ENCODE measurements around the gene SH3GL3. TPM values are rescaled to one million over a fixed set of nuclear protein-coding genes. Genes with fewer than 3 reads are reported as not detected.

Gene SH3GL3
- total and polyA plus RNA-seq, 2 of the 4 experiments (the other 2 are of a cell fraction): not detected

- in situ Hi-C loops (cut with MboI; ENCODE audit: low sequenced_read_pairs) (no loop called here), dilution Hi-C loops (cut with HindIII; ENCODE audit: low sequenced_read_pairs, unreplicated experiment) (no loop called here), intact Hi-C loops (cut with micrococcal nuclease) (no loop called here)
- Histone ChIP-seq H2BK15ac (ENCODE audit: low read depth, low read length) (no peak overlapping the region), H2BK5ac (ENCODE audit: low read depth, low read length, poor library complexity, severe bottlenecking) (no peak overlapping the region), H3K36me3 (ENCODE audit: control insufficient read depth, insufficient read depth, low read length) (no peaks in the 10 kb centered on the region), H3K4me2 (ENCODE audit: low read depth, low read length) (no peak overlapping the region), H2AFZ (replicated peaks; ENCODE audit: low read length, poor library complexity) (no peak overlapping the region), H3K79me1 (ENCODE audit: low read depth in 1 of 2, low read length in 2 of 2) (no peaks in the 10 kb centered on the region), H2AK9ac (replicated peaks; ENCODE audit: low read depth, low read length, poor library complexity) (no peak overlapping the region), H2BK120ac (ENCODE audit: low read depth, low read length) (no peak overlapping the region), H3K9me1 (ENCODE audit: insufficient read depth, low read length) (no peaks in the 10 kb centered on the region), H4K5ac (ENCODE audit: low read depth, low read length) (no peak overlapping the region), H3K56ac (ENCODE audit: extremely low read depth, insufficient read depth, low read length) (no peak overlapping the region), H3K9me3 (ENCODE audit: control insufficient read depth, insufficient read depth, low read length) (peaks cover 9% of the 10 kb centered on the region), H3K27ac (ENCODE audit: insufficient read depth, low read length) (no peak overlapping the region), H3K4me1 (ENCODE audit: control insufficient read depth, insufficient read depth, low read length) (no peaks in the 10 kb centered on the region), H4K91ac (ENCODE audit: insufficient read depth, low read depth, low read length) (no peak overlapping the region), H3K14ac (replicated peaks; ENCODE audit: low read depth, low read length) (no peak overlapping the region), H3K4ac (ENCODE audit: low read depth, low read length) (no peak overlapping the region), H3K4me3 (ENCODE audit: insufficient read depth, low read depth, low read length) (no peak overlapping the region), H3K27me3 (ENCODE audit: control insufficient read depth, insufficient read depth, low read length) (no peaks in the 10 kb centered on the region), H3K23ac (ENCODE audit: low read depth, low read length) (no peak overlapping the region), H3K9ac (ENCODE audit: low read depth, low read length) (no peak overlapping the region), H2BK20ac (ENCODE audit: low read depth, low read length) (no peak overlapping the region), H4K8ac (ENCODE audit: low read depth in 2 of 2, low read length in 2 of 2) (no peak overlapping the region), H2AK5ac (ENCODE audit: low read depth, low read length) (no peak overlapping the region), H4K20me1 (ENCODE audit: insufficient read depth, low read length) (no peaks in the 10 kb centered on the region), H3K18ac (ENCODE audit: low read depth, low read length) (no peak overlapping the region)
- no peak for TF ChIP-seq USF2 (IDR thresholded peaks at IDR 0.05; ENCODE audit: low read depth, low read length)
- no peak for TF ChIP-seq POLR2A (IDR thresholded peaks at IDR 0.05; ENCODE audit: low read depth, low read length)
- no peak for TF ChIP-seq CHD1 (IDR thresholded peaks at IDR 0.05; ENCODE audit: low read depth, low read length)
- TF ChIP-seq BHLHE40 (IDR thresholded peaks at IDR 0.05; ENCODE audit: low read depth, low read length): no peak
- POLR2A ChIA-PET (ENCODE audit: unreplicated experiment): no interaction called here
- WGBS, 2 experiments (ENCODE audit: extremely low coverage in 2 of 2, insufficient read length in 1 of 2): 39% methylated on average over 2 of the region's 2 CpGs; no CpG with 5 or more reads in 1 of the 2 experiments
- no peak for DNase-seq
- no TSS peak for BruUV-seq (replicated peaks)
- ATAC-seq (ENCODE audit: low read depth): no peak
- CTCF ChIA-PET: no interaction called here
These were observed 42.5 kb downstream of the SH3GL3 start for GRCh38 chr15:83489690-83490089.
